NCI-H345 treated with DMSO at 0.1 percent for 48 hours (cell line): ENCODE measurements around the gene TBC1D32.
"Not testable (repeated sequence)": the region's sequence is repeated elsewhere in the genome, so short reads cannot be mapped to it uniquely, and the experiment has no call there.

Experiments
- DNase-seq: peaks from one replicate; lab custom pipeline; 2025; ENCODE audit not compliant: unreplicated experiment; lab: John Stamatoyannopoulos, UW

TBC1D32 gene

GRCh38 chr6:121333694-121334093 is 586 bp downstream of the TBC1D32 start:
- DNase-seq: not testable (repeated sequence)

DNA sequence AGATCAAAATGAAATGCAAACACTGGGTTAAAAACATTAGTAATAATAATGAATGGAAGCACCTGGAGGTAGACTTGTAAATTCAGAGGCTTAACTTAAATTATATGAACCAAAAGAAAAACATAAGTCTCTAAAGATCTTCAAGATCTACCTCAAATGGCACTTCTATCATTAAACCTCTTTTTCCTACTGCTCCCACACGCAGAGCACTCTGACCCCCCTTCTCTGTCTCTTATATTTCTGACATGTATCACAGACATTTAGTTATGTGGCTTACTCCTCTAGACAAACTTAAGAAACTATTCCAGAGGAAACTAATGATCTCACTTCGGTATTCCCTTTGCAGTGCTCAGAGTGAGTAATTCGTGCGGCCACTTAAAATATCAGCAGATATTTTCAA is 1.1 kb downstream of the TBC1D32 start:
- DNase-seq: no peak

GRCh38 chr6:121330516-121330915 is 3.8 kb downstream of the TBC1D32 start:
- no peak for DNase-seq

- DNase-seq: no peak
Observed at GRCh38 chr6:121321282-121321681, 13.0 kb downstream of the TBC1D32 start.

- no peak for DNase-seq
Observed at GRCh38 chr6:121319603-121320002, 14.7 kb downstream of the TBC1D32 start.

GRCh38 chr6:121319112-121319553 is 15.1 kb downstream of the TBC1D32 start:
- DNase-seq: no peak

- no peak for DNase-seq
Observed at GRCh38 chr6:121314381-121315112, 19.7 kb downstream of the TBC1D32 start.

GRCh38 chr6:121311814-121312213 is 22.5 kb downstream of the TBC1D32 start:
- DNase-seq: not testable (repeated sequence)

- no peak for DNase-seq
Observed at GRCh38 chr6:121310495-121310894, 23.8 kb downstream of the TBC1D32 start.

GRCh38 chr6:121309768-121310469 is 24.4 kb downstream of the TBC1D32 start:
- no peak for DNase-seq

- peak; percentile 23 for DNase-seq
Observed at GRCh38 chr6:121305957-121306607, 28.2 kb downstream of the TBC1D32 start.

DNA sequence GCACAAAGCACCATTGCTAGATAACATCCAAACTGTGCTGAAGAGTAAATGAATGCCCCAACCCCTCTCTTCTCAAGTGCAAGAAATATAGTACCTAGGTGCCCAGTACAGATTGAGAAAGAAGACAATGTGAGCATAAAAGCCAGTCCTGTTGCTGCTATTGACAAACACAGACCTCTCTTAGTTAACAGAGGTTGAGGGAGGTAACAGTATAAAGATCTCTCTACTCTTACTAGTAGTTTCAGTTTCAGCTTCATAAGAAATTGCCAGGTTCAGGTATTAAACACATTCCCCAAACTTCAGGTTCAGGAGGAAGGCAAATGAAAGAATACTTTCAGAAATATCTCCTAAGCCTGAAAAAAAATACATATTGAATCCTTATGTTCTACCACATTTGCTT is 31.4 kb downstream of the TBC1D32 start:
- DNase-seq: no peak

GRCh38 chr6:121301156-121301555 is 33.1 kb downstream of the TBC1D32 start:
- not testable (repeated sequence) for DNase-seq

- DNase-seq: no peak
Observed at GRCh38 chr6:121297694-121298093, 36.6 kb downstream of the TBC1D32 start.

GRCh38 chr6:121285041-121285440 is 49.2 kb downstream of the TBC1D32 start:
- no peak for DNase-seq

DNA sequence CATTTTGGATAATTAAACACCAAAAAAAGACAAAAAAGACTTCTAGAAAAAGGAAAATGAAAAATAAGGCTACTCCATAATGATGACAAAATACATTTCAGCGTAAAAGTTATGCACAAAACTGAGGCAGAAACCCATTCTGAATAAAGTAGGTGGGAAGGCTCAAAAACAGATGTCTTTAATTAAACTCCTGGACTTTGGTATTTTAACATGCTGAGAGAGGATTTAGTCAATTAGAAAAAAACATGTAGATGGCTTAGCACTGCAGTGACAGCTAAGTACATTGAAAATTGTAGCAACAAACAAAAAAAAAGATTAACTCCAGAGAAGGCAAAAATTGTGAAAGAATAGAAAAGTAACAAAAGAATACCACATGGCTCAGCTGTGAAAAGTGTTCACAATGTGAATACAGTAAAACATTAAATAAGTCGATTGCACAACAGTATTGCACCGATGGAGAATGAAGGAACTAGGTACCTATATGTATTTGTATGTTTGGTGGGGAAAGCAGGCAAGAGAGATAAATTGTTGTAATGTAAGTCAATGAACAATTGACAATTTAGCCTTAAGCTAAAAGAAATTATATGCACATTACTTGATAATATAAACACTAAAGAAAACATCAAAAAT is 59.5 kb downstream of the TBC1D32 start:
- no peak for DNase-seq

- no peak for DNase-seq
Observed at GRCh38 chr6:121263742-121264141, 70.5 kb downstream of the TBC1D32 start.

- DNase-seq: no peak
Observed at GRCh38 chr6:121260651-121261102, 73.6 kb downstream of the TBC1D32 start.

GRCh38 chr6:121247386-121247785 is 86.9 kb downstream of the TBC1D32 start:
- no peak for DNase-seq

- DNase-seq: no peak
Observed at GRCh38 chr6:121242386-121242785, 91.9 kb downstream of the TBC1D32 start.

DNA sequence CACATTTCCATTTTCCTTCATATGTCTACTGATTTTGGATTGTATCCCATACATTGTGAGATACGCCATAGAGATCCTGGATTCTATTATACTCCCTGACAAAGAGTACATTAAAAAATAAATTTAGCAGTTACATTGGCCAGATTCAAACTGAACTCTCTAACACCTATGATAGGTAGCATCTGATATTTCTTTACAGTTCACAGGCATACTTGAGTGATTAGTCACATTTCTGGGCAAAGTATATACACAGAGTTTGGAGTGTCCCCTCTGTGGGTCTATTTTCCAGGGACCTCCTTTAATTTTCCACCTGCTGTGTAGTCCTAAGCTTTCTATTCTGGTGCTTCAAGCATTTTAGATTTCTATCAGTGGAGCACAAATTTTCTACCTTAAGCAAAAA is 96.4 kb downstream of the TBC1D32 start:
- DNase-seq: no peak
